Calu3 (cell line): Measurements from ENCODE around the gene GGT6. TPM values are rescaled to one million over a fixed set of nuclear protein-coding genes. Genes with fewer than 3 reads are reported as not detected.

Source experiments
- BruUV-seq: library from RNA; stranded (reverse); fragments of 400-500 nt; replicated peaks from 2 replicates; lab custom pipeline; 2021; lab: Mats Ljungman, UMichigan
- CTCF ChIA-PET: fragments of 300-600 bp; sonication (Branson Sonifier 250); formaldehyde crosslinking; loops from one replicate; lab custom pipeline; 2022; ENCODE audit warnings: antibody characterized with exemption; lab: Charles Lee
- DNase-seq: peaks from one replicate; pipeline ENCODE4 v3.0.0; 2022
- H3K27ac Mint-ChIP-seq: one replicate; pipeline ENCODE4 v1.8.0; 2022; ENCODE audit warnings: mixed read lengths; ENCODE audit not compliant: unreplicated experiment
- H3K27me3 Mint-ChIP-seq: one replicate; pipeline ENCODE4 v1.8.0; 2022; ENCODE audit warnings: mixed read lengths; ENCODE audit not compliant: unreplicated experiment
- H3K36me3 Mint-ChIP-seq: one replicate; pipeline ENCODE4 v1.8.0; 2022; ENCODE audit warnings: mild to moderate bottlenecking, moderate library complexity, mixed read lengths; ENCODE audit not compliant: insufficient read depth, unreplicated experiment
- H3K4me1 Mint-ChIP-seq: one replicate; pipeline ENCODE4 v1.8.0; 2022; ENCODE audit warnings: mild to moderate bottlenecking, low read depth, mixed read lengths; ENCODE audit not compliant: unreplicated experiment
- H3K4me3 Mint-ChIP-seq: one replicate; pipeline ENCODE4 v1.8.0; 2022; ENCODE audit warnings: mild to moderate bottlenecking, low read depth, moderate library complexity, mixed read lengths; ENCODE audit not compliant: unreplicated experiment
- H3K9me3 Mint-ChIP-seq: one replicate; pipeline ENCODE4 v1.8.0; 2022; ENCODE audit warnings: low read depth, mixed read lengths; ENCODE audit not compliant: unreplicated experiment
- intact Hi-C: fragments of 100-400 bp; cut with micrococcal nuclease; formaldehyde crosslinking; loops from one replicate; pipeline ENCODE4 v1.10.0; 2022; ENCODE audit not compliant: unreplicated experiment
- total RNA-seq: library from RNA; stranded (reverse); gene quantifications from 2 replicates; pipeline ENCODE4 v1.2.3, GENCODE V29; 2022
- TF ChIP-seq, protein P1 (sequence below): fragments of 200-600 bp; IDR thresholded peaks from one replicate; pipeline ENCODE4 v1.8.0; 2022; ENCODE audit warnings: antibody characterized with exemption; ENCODE audit not compliant: unreplicated experiment

GGT6 gene
- total RNA-seq, 1 experiment from 2014 or later = 1.1 TPM

- H3K4me1 Mint-ChIP-seq = no peaks in the 10 kb centered on the region
- intact Hi-C loops = no loop called here
- BruUV-seq = no TSS peak
- H3K4me3 Mint-ChIP-seq = no peak overlapping the region
- no peak overlapping the region for H3K27ac Mint-ChIP-seq
- no peak for DNase-seq
- CTCF ChIA-PET = no interaction called here
- no peaks in the 10 kb centered on the region for H3K27me3 Mint-ChIP-seq
- TF ChIP-seq, protein P1, sequence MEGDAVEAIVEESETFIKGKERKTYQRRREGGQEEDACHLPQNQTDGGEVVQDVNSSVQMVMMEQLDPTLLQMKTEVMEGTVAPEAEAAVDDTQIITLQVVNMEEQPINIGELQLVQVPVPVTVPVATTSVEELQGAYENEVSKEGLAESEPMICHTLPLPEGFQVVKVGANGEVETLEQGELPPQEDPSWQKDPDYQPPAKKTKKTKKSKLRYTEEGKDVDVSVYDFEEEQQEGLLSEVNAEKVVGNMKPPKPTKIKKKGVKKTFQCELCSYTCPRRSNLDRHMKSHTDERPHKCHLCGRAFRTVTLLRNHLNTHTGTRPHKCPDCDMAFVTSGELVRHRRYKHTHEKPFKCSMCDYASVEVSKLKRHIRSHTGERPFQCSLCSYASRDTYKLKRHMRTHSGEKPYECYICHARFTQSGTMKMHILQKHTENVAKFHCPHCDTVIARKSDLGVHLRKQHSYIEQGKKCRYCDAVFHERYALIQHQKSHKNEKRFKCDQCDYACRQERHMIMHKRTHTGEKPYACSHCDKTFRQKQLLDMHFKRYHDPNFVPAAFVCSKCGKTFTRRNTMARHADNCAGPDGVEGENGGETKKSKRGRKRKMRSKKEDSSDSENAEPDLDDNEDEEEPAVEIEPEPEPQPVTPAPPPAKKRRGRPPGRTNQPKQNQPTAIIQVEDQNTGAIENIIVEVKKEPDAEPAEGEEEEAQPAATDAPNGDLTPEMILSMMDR = no peak
- peaks cover 76% of the 10 kb centered on the region for H3K36me3 Mint-ChIP-seq
- no peaks in the 10 kb centered on the region for H3K9me3 Mint-ChIP-seq
Observed at GRCh38 chr17:4549781-4550533, 10.4 kb downstream of the GGT6 start.

GRCh38 chr17:4548721-4549531, 11.5 kb downstream of the GGT6 start:
- no peaks in the 10 kb centered on the region for H3K27me3 Mint-ChIP-seq
- H3K9me3 Mint-ChIP-seq = no peaks in the 10 kb centered on the region
- H3K4me1 Mint-ChIP-seq = no peaks in the 10 kb centered on the region
- intact Hi-C loops = no loop called here
- CTCF ChIA-PET = no interaction called here
- H3K36me3 Mint-ChIP-seq = peaks cover 70% of the 10 kb centered on the region
- no peak overlapping the region for H3K4me3 Mint-ChIP-seq
- no peak overlapping the region for H3K27ac Mint-ChIP-seq
- TF ChIP-seq, protein P1 = no peak
- BruUV-seq = no TSS peak
- no peak for DNase-seq

DNA sequence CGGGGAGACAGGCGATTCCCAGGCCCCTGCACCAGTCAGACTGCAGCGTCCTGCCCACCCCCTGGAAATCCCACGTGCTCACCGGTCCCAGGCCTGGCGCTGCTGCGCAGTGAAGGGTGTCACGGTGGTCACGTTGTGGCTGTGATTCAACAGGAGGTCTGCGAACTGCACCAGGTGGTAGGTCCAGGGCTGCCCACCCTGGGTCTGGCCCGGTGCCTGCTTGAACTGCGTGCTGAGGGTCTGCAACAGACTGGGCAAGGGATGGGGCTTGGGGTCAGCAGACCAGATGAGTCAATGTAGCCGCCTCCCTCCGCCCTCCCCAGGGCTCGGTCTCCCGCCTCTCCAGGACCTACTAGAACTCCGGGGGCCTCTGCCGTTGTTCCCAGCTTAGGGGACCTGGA, 12.3 kb downstream of the GGT6 start:
- H3K4me3 Mint-ChIP-seq = no peak overlapping the region
- H3K36me3 Mint-ChIP-seq = peaks cover 72% of the 10 kb centered on the region
- H3K4me1 Mint-ChIP-seq = no peaks in the 10 kb centered on the region
- CTCF ChIA-PET = no interaction called here
- H3K27ac Mint-ChIP-seq = no peak overlapping the region
- intact Hi-C loops = no loop called here
- H3K9me3 Mint-ChIP-seq = no peaks in the 10 kb centered on the region
- TF ChIP-seq, protein P1 = no peak
- BruUV-seq = no TSS peak
- no peak for DNase-seq
- H3K27me3 Mint-ChIP-seq = no peaks in the 10 kb centered on the region

DNA sequence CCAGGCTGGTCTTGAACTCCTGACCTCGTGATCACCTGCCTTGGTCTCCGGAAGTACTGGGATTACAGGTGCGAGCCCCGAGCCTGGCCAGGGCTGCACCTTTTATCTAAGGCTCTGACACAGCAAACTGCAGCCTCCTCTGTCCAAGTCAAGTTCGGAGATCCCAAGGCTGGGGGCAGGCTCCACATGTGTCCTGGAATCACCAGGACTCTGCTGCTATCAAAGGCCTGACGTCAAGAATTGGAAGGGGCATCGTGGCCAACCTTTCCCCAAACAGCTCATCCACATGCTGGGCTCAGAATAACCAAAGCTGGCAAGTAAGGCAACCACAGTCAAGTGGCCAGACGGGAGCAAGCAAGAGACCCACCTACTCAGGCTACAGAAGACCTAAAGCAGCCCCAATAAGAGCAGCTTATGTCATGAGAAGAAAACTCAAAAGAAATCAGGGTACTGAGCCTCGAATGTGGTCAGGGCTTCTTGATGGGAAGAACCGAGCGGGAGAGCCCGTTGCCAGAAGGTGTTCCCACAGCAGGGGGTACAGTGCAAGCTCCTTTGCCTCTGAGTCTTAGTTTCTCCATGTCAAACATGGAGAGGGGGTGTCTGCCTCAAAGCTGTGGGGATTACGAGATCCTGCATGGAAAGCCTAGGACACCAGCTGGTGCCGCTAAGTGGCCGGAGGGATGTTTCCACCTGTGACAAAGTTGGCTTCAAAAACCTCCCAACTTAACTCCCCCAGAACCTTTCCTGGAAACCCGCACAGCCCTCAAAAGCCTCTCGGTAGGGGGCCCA, 13.1 kb downstream of the GGT6 start:
- CTCF ChIA-PET = no interaction called here
- BruUV-seq = no TSS peak

More for the DNA sequence above, 13.1 kb downstream of the GGT6 start:
- H3K36me3 Mint-ChIP-seq = peaks cover 72% of the 10 kb centered on the region
- no peaks in the 10 kb centered on the region for H3K27me3 Mint-ChIP-seq
- H3K4me1 Mint-ChIP-seq = peaks cover 4% of the 10 kb centered on the region
- TF ChIP-seq, protein P1 = no peak
- no peak for DNase-seq
- no peak overlapping the region for H3K4me3 Mint-ChIP-seq
- no peaks in the 10 kb centered on the region for H3K9me3 Mint-ChIP-seq
- no peak overlapping the region for H3K27ac Mint-ChIP-seq
- intact Hi-C loops = no loop called here
